K562 treated with DMSO at 1 percent for 24 hours (cell line): ENCODE results near the gene HAPLN2. TPM values are rescaled to one million over a fixed set of nuclear protein-coding genes. Genes with fewer than 3 reads are reported as not detected.

Experiments
- total RNA-seq: library from RNA; unstranded; fragments of 300-600 nt; gene quantifications from 2 replicates; pipeline ENCODE4 v1.2.3, GENCODE V29; 2022; ENCODE audit warnings: low read depth; ENCODE audit not compliant: insufficient read depth

Gene HAPLN2
- total RNA-seq = 5.1 and 5.2 TPM in 2 replicates

GRCh38 chr1:156618853-156619581 lies at the start of gene HAPLN2:
Gene HAPLN2, plus strand, starts transcription at chr1:156619415. Its CDS starts 4,076 bp downstream, at chr1:156623491.

GRCh38 chr1:156571919-156572662 lies 47.1 kb upstream of the HAPLN2 start, which contains the start of gene IQGAP3:
Gene IQGAP3, minus strand, starts transcription at chr1:156572565. Its CDS starts 36 bp downstream, at chr1:156572529.

DNA sequence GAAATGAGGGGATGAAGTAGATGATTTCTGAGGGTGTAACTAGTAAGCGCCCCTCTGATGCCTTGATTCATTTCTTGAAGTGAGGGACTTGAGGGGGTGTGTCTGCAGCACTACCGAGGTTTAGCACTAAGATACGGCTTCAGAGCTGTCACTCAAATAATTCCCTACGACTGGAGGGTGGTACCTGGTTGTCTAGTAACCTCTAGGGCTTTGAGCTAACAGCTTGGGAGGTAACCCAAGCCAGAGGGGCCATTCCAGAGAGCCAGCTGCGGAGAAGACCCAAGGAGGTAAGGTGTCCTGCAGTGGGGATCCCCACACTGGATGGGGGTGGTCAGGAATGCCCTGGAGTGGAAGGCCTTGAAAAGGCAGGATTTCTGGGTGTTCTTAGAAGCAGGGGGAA lies 39.7 kb upstream of the HAPLN2 start, which contains the start of gene TTC24:
TSS of gene TTC24 (plus strand) at position 252 of the 400 bp plus-strand sequence. CDS start 1,642 bp downstream, outside the sequence.

GRCh38 chr1:156591432-156592157 lies 27.6 kb upstream of the HAPLN2 start, which contains the start of gene NAXE:
Gene NAXE, plus strand, starts transcription at chr1:156591776. Its CDS starts 29 bp downstream, at chr1:156591805.

GRCh38 chr1:156601122-156601830 lies 17.9 kb upstream of the HAPLN2 start, which contains the start of gene GPATCH4:
Gene GPATCH4, minus strand, starts transcription at chr1:156601479.

GRCh38 chr1:156641761-156642264 lies 22.6 kb downstream of the HAPLN2 start, which contains the start of gene BCAN:
Gene BCAN, plus strand, starts transcription at chr1:156642117. Its CDS starts 3,938 bp downstream, at chr1:156646055.

Other genes with a start within 250 kb of the HAPLN2 start
- gene MEF2D, start 118.6 kb upstream of the HAPLN2 start, total RNA-seq = 12.9 and 13.0 TPM in 2 replicates
- gene IQGAP3, start 46.9 kb upstream of the HAPLN2 start, total RNA-seq = 25.8 and 26.3 TPM in 2 replicates
- not detected in 2 replicates for gene TTC24, start 39.7 kb upstream of the HAPLN2 start, total RNA-seq
- 150 and 152 TPM in 2 replicates for gene NAXE, start 27.6 kb upstream of the HAPLN2 start, total RNA-seq
- gene GPATCH4, start 17.9 kb upstream of the HAPLN2 start, total RNA-seq = 14.5 and 15.0 TPM in 2 replicates
- gene BCAN, start 22.7 kb downstream of the HAPLN2 start, total RNA-seq = 0.31 and 0.39 TPM in 2 replicates
- 6.8 and 7.7 TPM in 2 replicates for gene NES, start 58.0 kb downstream of the HAPLN2 start, total RNA-seq
- gene CRABP2, start 86.2 kb downstream of the HAPLN2 start, total RNA-seq = 2.5 and 4.2 TPM in 2 replicates
- gene METTL25B, start 109.1 kb downstream of the HAPLN2 start, total RNA-seq = 72.0 and 76.3 TPM in 2 replicates
- 35.3 and 37.3 TPM in 2 replicates for gene ISG20L2, start 109.4 kb downstream of the HAPLN2 start, total RNA-seq
- gene MRPL24, start 121.7 kb downstream of the HAPLN2 start, total RNA-seq = 21.1 and 32.9 TPM in 2 replicates
- 155 and 157 TPM in 2 replicates for gene HDGF, start 132.3 kb downstream of the HAPLN2 start, total RNA-seq
- 92.3 and 97.2 TPM in 2 replicates for gene PRCC, start 148.1 kb downstream of the HAPLN2 start, total RNA-seq
- 13.8 and 17.6 TPM in 2 replicates for gene SH2D2A, start 197.4 kb downstream of the HAPLN2 start, total RNA-seq
- 0.45 and 0.51 TPM in 2 replicates for gene INSRR, start 239.7 kb downstream of the HAPLN2 start, total RNA-seq
- gene NTRK1, start 241.4 kb downstream of the HAPLN2 start, total RNA-seq = 18.2 and 25.6 TPM in 2 replicates